GM19238 (cell line): Measurements from ENCODE around the gene SFI1.
A peak's percentile ranks its signal among the peaks of the same experiment; 100 is the strongest.
"Not testable (repeated sequence)": the region's sequence is repeated elsewhere in the genome, so short reads cannot be mapped to it uniquely, and the experiment has no call there.

ENCODE experiments used
- DNase-seq: peaks from one replicate; pipeline ENCODE4 v3.0.0; 2011; ENCODE audit warnings: low spot score; ENCODE audit not compliant: insufficient read length

Gene SFI1

GRCh38 chr22:31492151-31492550 is 4.2 kb upstream of the SFI1 start:
- DNase-seq = no peak

DNA sequence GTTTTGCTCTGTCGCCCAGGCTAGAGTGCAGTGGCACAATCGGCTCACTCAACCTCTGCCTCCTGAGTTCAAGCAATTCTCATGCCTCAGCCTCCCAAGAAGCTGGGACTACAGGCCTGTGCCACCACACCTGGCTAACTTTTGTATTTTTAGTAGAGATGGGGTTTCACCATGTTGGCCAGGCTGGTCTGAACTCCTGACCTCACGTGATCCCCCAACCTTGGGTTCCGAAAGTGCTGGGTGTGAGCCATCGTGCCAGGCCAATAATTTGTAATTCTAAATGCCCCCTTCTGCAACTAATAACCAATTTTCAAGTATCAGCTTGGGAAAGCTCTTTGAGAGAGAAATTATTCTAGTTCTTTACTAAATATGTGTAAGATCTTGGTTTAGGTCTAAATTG is 3.0 kb upstream of the SFI1 start:
- DNase-seq = not testable (repeated sequence)

DNA sequence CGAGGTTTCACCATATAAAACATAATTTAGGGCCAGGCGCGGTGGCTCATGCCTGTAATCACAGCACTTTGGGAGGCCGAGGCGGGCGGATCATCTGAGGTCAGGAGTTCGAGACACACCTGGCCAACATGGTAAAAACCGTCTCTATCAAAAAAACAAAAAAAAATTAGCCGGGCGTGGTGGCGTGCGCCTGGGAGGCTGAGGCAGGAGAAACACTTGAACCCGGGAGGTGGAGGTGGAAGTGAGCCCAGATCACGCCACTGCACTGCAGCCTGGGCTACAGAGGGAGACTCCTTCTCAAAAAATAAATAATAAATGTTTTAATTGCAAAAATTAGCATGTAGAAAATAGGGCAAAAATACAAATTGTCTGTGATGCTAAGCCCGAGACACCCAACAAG is 993 bp upstream of the SFI1 start:
- DNase-seq = no peak

DNA sequence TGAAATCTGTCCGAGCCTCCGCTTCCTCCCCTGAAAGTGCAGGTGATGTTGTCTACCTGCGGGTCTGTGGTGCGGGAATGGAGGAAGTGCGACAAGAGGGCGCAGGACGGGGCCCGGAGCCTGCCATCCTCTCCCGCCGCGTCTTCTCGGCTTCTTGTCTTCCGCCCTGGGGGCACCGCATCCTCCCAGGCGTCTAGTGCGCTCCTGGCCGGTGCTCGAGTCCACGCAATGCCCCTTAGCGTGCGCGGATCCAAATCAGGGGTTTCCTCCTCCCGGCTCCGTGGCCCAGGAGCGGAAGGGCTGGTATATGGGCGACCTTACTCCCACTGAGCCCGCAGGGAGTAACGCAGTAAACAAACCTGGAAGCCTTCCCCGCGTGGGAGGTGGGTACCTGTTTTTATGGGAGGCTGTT is 405 bp downstream of the SFI1 start:
- peak; percentile 3 for DNase-seq

DNA sequence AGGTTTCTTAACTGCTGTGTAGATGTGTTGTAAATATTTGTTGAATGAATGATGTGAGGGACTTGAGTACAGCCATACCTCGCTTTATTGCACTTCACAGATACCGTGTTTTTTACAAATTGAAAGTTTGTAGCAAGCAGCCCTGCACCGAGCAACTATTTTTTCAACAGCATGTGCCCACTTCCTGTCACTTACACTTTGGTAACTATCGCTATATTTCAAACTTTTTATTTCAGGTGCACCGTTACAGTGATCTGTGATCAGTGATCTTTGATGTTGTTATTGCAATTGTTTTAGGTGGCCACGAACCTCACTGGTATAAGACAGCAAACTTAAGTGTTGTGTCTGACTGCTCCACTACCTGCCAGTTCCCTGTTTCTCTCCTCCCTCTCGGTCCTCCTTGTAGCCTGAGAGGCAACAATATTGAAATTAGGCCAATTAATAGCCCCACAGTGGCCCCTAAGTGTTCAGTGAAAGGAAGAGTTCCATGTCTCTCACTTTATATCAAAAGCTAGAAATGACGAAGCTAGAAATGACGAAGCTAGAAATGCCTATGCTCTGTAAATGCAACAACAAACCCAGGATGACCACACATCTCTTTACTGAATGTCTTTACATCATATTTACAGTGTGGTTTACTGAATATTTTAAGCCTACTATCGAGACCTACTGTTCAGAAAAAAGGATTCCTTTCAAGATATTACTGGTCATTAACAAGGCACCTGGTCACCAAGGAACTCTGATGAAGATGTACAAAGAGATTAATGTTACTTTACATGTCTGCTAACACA is 1.0 kb downstream of the SFI1 start:
- no peak for DNase-seq

GRCh38 chr22:31501738-31502137 is 5.4 kb downstream of the SFI1 start:
- DNase-seq = no peak

GRCh38 chr22:31503211-31503964 is 7.1 kb downstream of the SFI1 start:
- no peak for DNase-seq

GRCh38 chr22:31504282-31504681 is 7.9 kb downstream of the SFI1 start:
- no peak for DNase-seq

GRCh38 chr22:31507517-31507916 is 11.2 kb downstream of the SFI1 start:
- DNase-seq = not testable (repeated sequence)

DNA sequence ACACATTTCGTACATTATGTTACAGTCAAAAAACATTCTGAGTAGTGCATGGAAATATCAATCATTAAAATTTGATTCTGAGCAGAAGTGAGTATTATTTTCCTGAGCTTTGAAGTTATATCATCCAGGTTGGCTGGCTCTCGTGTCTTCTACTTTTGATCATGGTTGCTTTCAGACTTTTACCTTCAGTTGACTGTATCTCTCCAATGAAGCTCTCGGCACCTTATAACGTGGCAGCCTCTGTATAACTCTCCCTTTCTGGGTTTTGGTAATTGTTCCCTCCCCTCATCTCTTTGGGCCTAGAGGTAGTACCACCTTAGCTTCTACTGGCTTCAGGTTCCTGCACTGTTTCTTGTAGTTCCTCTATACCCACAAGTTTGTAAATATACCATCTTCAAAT is 12.2 kb downstream of the SFI1 start:
- no peak for DNase-seq

- no peak for DNase-seq
Measured at GRCh38 chr22:31509061-31509762, 12.9 kb downstream of the SFI1 start.

GRCh38 chr22:31520051-31520450 is 23.7 kb downstream of the SFI1 start:
- DNase-seq = no peak

DNA sequence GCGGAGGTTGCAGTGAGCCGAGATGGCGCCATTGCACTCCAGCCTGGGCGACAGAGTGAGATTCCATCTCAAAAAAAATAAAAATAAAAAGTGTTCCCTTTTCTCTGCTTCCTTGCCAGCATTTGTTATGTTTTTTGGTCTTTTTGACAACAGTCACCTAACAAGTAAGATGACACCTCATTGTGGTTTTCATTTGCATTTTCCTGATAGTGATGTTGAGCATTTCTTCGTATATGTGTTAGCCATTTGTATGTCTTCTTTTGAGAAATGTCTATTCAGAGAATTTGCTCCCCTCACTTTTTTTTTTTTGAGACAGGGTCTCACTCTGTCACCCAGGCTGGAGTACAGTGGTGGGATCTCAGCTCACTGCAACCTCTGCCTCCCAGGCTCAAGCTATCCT is 27.8 kb downstream of the SFI1 start:
- not testable (repeated sequence) for DNase-seq

DNA sequence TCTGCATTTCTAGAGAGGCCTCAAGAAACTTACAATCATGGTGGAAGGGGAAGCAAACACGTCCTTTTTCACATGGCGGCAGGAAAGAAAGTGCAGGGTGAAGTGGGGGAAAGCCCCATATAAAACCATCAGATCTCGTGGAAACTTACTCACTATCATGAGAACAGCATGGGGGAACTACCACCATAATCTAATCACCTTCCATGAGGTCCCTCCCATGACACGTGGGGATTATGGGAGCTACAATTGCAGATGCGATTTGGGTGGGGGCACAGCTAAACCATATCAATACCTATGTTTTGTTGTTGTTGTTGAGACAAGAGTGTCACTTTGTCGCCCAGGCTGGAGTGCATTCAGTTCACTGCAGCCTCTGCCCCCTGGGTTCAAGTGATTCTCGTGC is 29.9 kb downstream of the SFI1 start:
- no peak for DNase-seq

GRCh38 chr22:31530823-31531195 is 34.5 kb downstream of the SFI1 start:
- DNase-seq = no peak

- no peak for DNase-seq
Measured at GRCh38 chr22:31532060-31532459, 35.7 kb downstream of the SFI1 start.

DNA sequence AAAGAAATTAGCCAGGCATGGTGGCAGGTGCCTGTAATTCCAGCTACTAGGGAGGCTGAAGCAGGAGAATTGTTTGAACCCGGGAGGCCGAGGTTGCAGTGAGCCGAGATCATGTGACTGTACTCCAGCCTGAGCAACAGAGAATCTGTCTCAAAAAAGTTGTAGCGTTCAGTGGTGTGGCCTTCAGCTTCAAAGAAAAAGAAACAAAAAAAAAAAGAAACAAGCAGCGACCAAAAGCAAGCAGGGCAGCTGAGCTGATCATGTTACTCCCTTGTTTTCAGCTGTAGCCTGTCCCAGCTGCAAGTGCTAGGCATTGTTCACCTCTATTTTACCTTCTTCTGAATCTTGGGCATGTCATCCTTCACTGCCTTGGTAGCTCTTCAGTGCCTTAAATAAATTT is 37.0 kb downstream of the SFI1 start:
- no peak for DNase-seq

DNA sequence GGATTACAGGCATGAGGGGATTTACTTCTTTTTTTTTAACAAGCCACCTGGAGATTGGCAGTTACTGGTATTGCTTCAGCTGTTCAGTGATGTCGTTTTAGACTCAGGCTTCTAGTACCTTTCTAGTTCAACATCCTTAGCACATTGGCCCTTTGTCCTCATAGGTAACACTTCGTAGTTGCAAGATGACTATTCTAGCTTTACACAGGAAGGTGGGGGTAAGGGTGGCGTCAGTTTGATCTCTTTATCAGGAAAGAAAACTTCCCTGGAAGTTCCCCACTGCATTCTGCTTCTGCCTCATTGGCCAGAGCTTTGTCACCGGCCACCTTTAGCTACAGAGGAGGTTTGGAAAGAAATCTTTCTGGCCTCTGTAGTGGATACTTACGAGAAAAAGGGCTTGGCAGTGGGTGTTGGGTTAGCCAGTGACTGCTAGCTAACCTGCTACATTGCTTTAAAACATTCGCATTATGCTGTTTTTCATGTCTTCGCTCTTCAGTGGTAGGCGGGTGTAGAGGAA is 40.7 kb downstream of the SFI1 start:
- no peak for DNase-seq

DNA sequence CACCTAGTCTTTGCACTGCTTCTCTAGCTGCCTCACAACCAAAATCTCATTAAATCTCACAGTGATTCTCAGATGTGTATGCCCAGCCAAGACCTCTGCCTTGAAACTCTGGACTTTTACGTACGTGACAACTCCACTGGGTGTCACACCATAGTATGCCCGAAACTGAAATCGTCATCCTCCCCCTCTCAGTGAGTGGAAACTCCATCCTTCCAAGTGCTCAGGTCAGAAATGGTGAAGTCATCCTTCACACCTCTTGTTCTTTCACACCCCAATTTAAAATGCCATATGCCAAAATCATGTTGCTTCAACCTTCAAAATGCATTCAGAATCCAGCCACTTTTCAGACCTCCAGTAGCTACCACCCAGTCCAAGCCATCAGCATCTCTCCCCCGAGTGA is 42.5 kb downstream of the SFI1 start:
- no peak for DNase-seq

- not testable (repeated sequence) for DNase-seq
Measured at GRCh38 chr22:31540166-31540565, 43.8 kb downstream of the SFI1 start.

DNA sequence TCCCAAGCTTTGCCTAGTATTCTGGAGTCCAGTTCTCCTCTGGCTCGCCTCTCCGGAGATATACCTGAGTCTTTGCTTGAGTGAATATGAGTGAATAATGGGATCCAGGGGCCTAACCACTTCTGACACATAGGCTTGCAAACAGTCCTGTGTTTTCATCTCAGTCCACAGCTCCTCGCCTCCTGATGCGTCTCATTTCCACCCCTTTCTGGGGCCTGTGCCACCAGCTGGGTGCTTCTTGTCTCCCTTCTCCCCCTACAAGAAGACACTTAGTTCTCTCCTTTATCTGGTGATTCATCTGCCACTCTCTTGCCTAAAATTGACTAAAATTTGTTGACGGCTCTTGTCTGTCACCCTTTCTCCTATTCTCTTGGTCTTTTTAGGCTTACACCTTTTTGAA is 44.6 kb downstream of the SFI1 start:
- DNase-seq = no peak
